RWPE2 (cell line): ENCODE measurements around the gene AOPEP.

Experiments
- ATAC-seq: fragments of 200-7000 bp; cut with Tn5 transposase; 3 replicates; pipeline ENCODE4 v1.9.1; 2021; ENCODE audit warnings: low read depth
- DNase-seq: peaks from one replicate; pipeline ENCODE4 v3.0.0-alpha.2; 2020; ENCODE audit warnings: low spot score
- H3K27ac ChIP-seq: fragments of 450-650 bp; 2 replicates; pipeline ENCODE4 v1.5.1; 2017; ENCODE audit warnings: mild to moderate bottlenecking; ENCODE audit not compliant: poor library complexity, severe bottlenecking
- H3K27me3 ChIP-seq: fragments of 250-450 bp; sonication (Bioruptor Pico); 2 replicates; pipeline ENCODE4 v1.5.1; 2021; ENCODE audit warnings: mild to moderate bottlenecking, moderate library complexity; ENCODE audit not compliant: insufficient read depth, poor library complexity, severe bottlenecking
- H3K36me3 ChIP-seq: fragments of 250-450 bp; sonication (Bioruptor Pico); 2 replicates; pipeline ENCODE4 v1.5.1; 2020; ENCODE audit warnings: low read depth, mild to moderate bottlenecking, moderate library complexity
- H3K4me1 ChIP-seq: fragments of 250-450 bp; sonication (Bioruptor Pico); 2 replicates; pipeline ENCODE4 v1.5.1; 2021; ENCODE audit warnings: mild to moderate bottlenecking, moderate library complexity; ENCODE audit not compliant: insufficient read depth, poor library complexity, severe bottlenecking
- H3K4me3 ChIP-seq: fragments of 250-450 bp; sonication (Bioruptor Pico); 2 replicates; pipeline ENCODE4 v1.5.1; 2021; ENCODE audit warnings: mild to moderate bottlenecking, moderate library complexity; ENCODE audit not compliant: severe bottlenecking
- H3K9me3 ChIP-seq: fragments of 250-450 bp; sonication (Bioruptor Pico); 2 replicates; pipeline ENCODE4 v1.5.1; 2021; ENCODE audit warnings: mild to moderate bottlenecking, moderate library complexity; ENCODE audit not compliant: severe bottlenecking
- CTCF ChIP-seq: fragments of 450-650 bp; IDR thresholded peaks from one replicate; pipeline ENCODE4 v1.5.1; 2017; ENCODE audit warnings: mild to moderate bottlenecking, moderate library complexity; ENCODE audit not compliant: poor library complexity, severe bottlenecking

The AOPEP gene

GRCh38 chr9:94743035-94743954 is 16.8 kb downstream of the AOPEP start:
- H3K36me3 ChIP-seq, result peaks cover 3% of the 10 kb centered on the region
- H3K4me3 ChIP-seq, result no peak overlapping the region
- no peak for ATAC-seq
- no peaks in the 10 kb centered on the region for H3K4me1 ChIP-seq
- no peak for TF ChIP-seq CTCF
- no peak overlapping the region for H3K27ac ChIP-seq
- no peaks in the 10 kb centered on the region for H3K9me3 ChIP-seq
- no peak for DNase-seq
- H3K27me3 ChIP-seq, result no peaks in the 10 kb centered on the region

- ATAC-seq (no peak), DNase-seq (no peak)
- TF ChIP-seq CTCF, result no peak
Measured at GRCh38 chr9:94745806-94746540, 19.5 kb downstream of the AOPEP start.

GRCh38 chr9:94746541-94747370 is 20.3 kb downstream of the AOPEP start:
- ATAC-seq (no peak), DNase-seq (no peak)
- no peak overlapping the region for H3K4me3 ChIP-seq
- no peaks in the 10 kb centered on the region for H3K27me3 ChIP-seq
- no peak for TF ChIP-seq CTCF
- H3K27ac ChIP-seq, result no peak overlapping the region
- no peaks in the 10 kb centered on the region for H3K4me1 ChIP-seq
- H3K36me3 ChIP-seq, result peaks cover 22% of the 10 kb centered on the region
- no peaks in the 10 kb centered on the region for H3K9me3 ChIP-seq

More at GRCh38 chr9:94745806-94746540, 19.5 kb downstream of the AOPEP start:
- H3K4me1 ChIP-seq, result no peaks in the 10 kb centered on the region
- peaks cover 22% of the 10 kb centered on the region for H3K36me3 ChIP-seq
- H3K27ac ChIP-seq, result no peak overlapping the region
- no peak overlapping the region for H3K4me3 ChIP-seq
- no peaks in the 10 kb centered on the region for H3K9me3 ChIP-seq
- no peaks in the 10 kb centered on the region for H3K27me3 ChIP-seq

- ATAC-seq (no peak), DNase-seq (no peak)
- no peaks in the 10 kb centered on the region for H3K4me1 ChIP-seq
- H3K9me3 ChIP-seq, result no peaks in the 10 kb centered on the region
- no peaks in the 10 kb centered on the region for H3K27me3 ChIP-seq
- no peak overlapping the region for H3K4me3 ChIP-seq
- H3K36me3 ChIP-seq, result peaks cover 6% of the 10 kb centered on the region
- no peak overlapping the region for H3K27ac ChIP-seq
- TF ChIP-seq CTCF, result no peak
Measured at GRCh38 chr9:94754976-94755475, 28.5 kb downstream of the AOPEP start.
